ENCODE measurements around the gene EHD1. TPM values are rescaled to one million over a fixed set of nuclear protein-coding genes. Genes with fewer than 3 reads are reported as not detected.

Gene EHD1
- total and polyA plus RNA-seq, 9 of the 15 experiments (the other 6 are each of a cell fraction or from before 2014, with no cell fraction given) = 0.46 to 65.0 (median 16.4) TPM

DNA sequence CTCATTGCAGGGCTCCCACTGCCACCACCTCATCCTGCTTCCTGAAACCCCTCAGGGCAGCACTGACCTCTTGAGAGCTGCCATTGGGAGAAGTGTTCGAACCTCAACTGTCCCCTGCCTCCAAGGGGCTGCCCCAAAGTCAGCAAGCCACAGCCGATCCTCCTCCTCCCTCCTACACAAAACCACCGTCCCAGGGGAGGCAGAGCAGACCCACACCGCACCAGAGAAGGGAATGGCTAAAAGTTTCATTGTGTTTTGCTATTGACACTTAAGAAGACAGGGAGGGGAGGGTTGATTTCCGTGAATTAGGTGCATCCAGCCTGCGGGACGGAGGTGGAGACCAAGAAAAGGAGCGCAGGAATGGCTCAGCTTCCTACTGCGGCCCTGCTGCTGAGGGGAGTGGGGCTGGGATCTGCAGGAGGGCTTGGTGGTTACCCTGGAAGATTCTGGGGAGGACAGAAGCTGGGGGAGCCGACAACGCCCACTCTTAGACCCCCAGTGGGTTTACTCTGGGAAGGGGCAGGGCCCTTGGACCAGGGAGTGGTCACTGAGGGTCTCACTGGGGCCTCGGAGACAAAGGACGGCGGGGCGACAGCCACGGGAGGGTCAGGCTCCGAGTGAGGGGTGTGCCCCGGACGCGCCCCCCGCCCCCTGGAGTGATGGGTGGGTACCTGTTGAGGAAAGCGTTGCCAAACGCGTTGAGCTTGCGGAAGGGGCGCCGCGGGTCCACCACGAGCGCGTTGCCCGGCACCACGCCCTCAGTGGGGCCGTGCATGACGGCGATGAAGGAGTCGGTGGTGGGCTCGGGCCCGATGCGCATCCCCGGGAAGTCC, 815 bp downstream of the EHD1 start:
- Histone ChIP-seq H3K27me3 (ENCODE audit: control insufficient read depth in 2 of 2, insufficient read depth in 2 of 2, low read length in 2 of 2) (no peaks in the 10 kb centered on the region), H4K20me1 (replicated peaks; ENCODE audit: control insufficient read depth, insufficient read depth, low read length) (peaks cover 14% of the 10 kb centered on the region; the same call in 1 of the 2 replicates), H2AFZ (ENCODE audit: low read depth, low read length) (peak overlapping the region; percentile 92), H3K4me2 (ENCODE audit: insufficient read depth, low read length) (peak overlapping the region; percentile 95), H3K4me1 (replicated peaks in 1 of 2; ENCODE audit: control insufficient read depth in 2 of 2, insufficient read depth in 2 of 2, low read length in 2 of 2) (peaks cover 26 to 57% of the 10 kb centered on the region in 2 experiments), H3K36me3 (ENCODE audit: control insufficient read depth, insufficient read depth, low read length) (peaks cover 27% of the 10 kb centered on the region; the same call in 2 of the 3 replicates), H3K9me3 (replicated peaks; ENCODE audit: control insufficient read depth, insufficient read depth, low read depth, low read length) (no peaks in the 10 kb centered on the region), H3K9me1 (ENCODE audit: control insufficient read depth, insufficient read depth, low read length) (no peaks in the 10 kb centered on the region), H3K9ac (ENCODE audit: insufficient read depth in 1 of 2, low read depth in 2 of 2, low read length in 2 of 2) (peak overlapping the region; percentile 70 to 99), H3K79me2 (ENCODE audit: control insufficient read depth, insufficient read depth, low read length) (peaks cover 56% of the 10 kb centered on the region), H3K4me3 (peak overlapping the region; percentile 71), H3K27ac (ENCODE audit: extremely low read depth, low read depth, low read length) (peak overlapping the region; percentile 57)
- ATAC-seq = peak; percentile 11
- intact Hi-C loops (cut with micrococcal nuclease) (no loop called here), in situ Hi-C loops (cut with MboI) (no loop called here)
- FAIRE-seq = no peak
- under 1% methylated on average over 31 of the region's 41 CpGs for WGBS (ENCODE audit: insufficient coverage, low coverage, missing lambda C conversion rate)
- peak in 3 of 4 experiments; percentile 35 to 53 (median 48) for DNase-seq (ENCODE audit: extremely low read depth in 1 of 4, low spot score in 3 of 4)
- CTCF ChIA-PET (ENCODE audit: low intra/inter-chr PET ratio) = no interaction called here
- POLR2A ChIA-PET = interaction anchor here (0.5 to 9.0 kb wide), 17 partner anchors 12 to 600 kb away, joined by 3 to 109 read pairs (median 4); partner anchors contain the start of gene RASGRP2
- no TSS peak for BruUV-seq (replicated peaks)
- no peak for TF ChIP-seq SMAD2 (IDR thresholded peaks at IDR 0.05; ENCODE audit: low read depth, low read length)
- no peak for TF ChIP-seq ZKSCAN8 (CRISPR knock-in tag; IDR thresholded peaks at IDR 0.05)
- TF ChIP-seq, protein P1, sequence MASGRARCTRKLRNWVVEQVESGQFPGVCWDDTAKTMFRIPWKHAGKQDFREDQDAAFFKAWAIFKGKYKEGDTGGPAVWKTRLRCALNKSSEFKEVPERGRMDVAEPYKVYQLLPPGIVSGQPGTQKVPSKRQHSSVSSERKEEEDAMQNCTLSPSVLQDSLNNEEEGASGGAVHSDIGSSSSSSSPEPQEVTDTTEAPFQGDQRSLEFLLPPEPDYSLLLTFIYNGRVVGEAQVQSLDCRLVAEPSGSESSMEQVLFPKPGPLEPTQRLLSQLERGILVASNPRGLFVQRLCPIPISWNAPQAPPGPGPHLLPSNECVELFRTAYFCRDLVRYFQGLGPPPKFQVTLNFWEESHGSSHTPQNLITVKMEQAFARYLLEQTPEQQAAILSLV (tag; IDR thresholded peaks at IDR 0.05) = no peak
- TF ChIP-seq ZNF121 (CRISPR knock-in tag; conservative IDR thresholded peaks at IDR 0.05) = 0 out of 2 replicates have a peak, but pooled peaks have one; percentile 5
- TF ChIP-seq RBM25 (IDR thresholded peaks at IDR 0.05; ENCODE audit: low read depth, low read length, severe bottlenecking) = no peak
- TF ChIP-seq RFX7 (CRISPR knock-in tag; IDR thresholded peaks at IDR 0.05) = no peak
- TF ChIP-seq SPI1 (IDR thresholded peaks at IDR 0.05; ENCODE audit: borderline replicate concordance, low read depth, low read length) = no peak
- TF ChIP-seq, protein P2, sequence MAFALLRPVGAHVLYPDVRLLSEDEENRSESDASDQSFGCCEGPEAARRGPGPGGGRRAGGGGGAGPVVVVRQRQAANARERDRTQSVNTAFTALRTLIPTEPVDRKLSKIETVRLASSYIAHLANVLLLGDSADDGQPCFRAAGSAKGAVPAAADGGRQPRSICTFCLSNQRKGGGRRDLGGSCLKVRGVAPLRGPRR (CRISPR knock-in tag; IDR thresholded peaks at IDR 0.05) = no peak
- TF ChIP-seq ZNF830 (CRISPR knock-in tag; IDR thresholded peaks at IDR 0.05) = no peak
- no peak for TF ChIP-seq SIN3B (IDR thresholded peaks at IDR 0.05; ENCODE audit: low read depth)
- TF ChIP-seq CREBBP (IDR thresholded peaks at IDR 0.05; ENCODE audit: low read depth, low read length) = no peak
- no peak for TF ChIP-seq PHB2 (IDR thresholded peaks at IDR 0.05; ENCODE audit: low read depth)
- TF ChIP-seq, protein P3, sequence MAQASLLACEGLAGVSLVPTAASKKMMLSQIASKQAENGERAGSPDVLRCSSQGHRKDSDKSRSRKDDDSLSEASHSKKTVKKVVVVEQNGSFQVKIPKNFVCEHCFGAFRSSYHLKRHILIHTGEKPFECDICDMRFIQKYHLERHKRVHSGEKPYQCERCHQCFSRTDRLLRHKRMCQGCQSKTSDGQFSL (CRISPR knock-in tag; IDR thresholded peaks at IDR 0.05) = no peak
- TF ChIP-seq, protein P3 (tag; IDR thresholded peaks at IDR 0.05) = no peak
- no peak for TF ChIP-seq WHSC1 (IDR thresholded peaks at IDR 0.05; ENCODE audit: low read length)
- no peak for TF ChIP-seq NCOA2 (IDR thresholded peaks at IDR 0.05; ENCODE audit: partially characterized antibody in 2 of 2)
- TF ChIP-seq HEY1 (CRISPR knock-in tag; IDR thresholded peaks at IDR 0.05; ENCODE audit: borderline replicate concordance) = no peak
- no peak for TF ChIP-seq ZNF354B (CRISPR knock-in tag; IDR thresholded peaks at IDR 0.05)
- no peak for TF ChIP-seq ZNF212 (CRISPR knock-in tag; IDR thresholded peaks at IDR 0.05)
- TF ChIP-seq ETS2 (tag; IDR thresholded peaks at IDR 0.05; ENCODE audit: borderline replicate concordance, poor library complexity, severe bottlenecking) = no peak
- no peak for TF ChIP-seq FOXA1 (IDR thresholded peaks at IDR 0.05; ENCODE audit: borderline replicate concordance)
- TF ChIP-seq ARID1B (IDR thresholded peaks at IDR 0.05) = no peak

All from K562 (cell line).